ELR (cell line): ENCODE measurements around the gene RAB7B.
"Not testable (repeated sequence)": the region's sequence is repeated elsewhere in the genome, so short reads cannot be mapped to it uniquely, and the experiment has no call there.

Experiments
- DNase-seq: peaks from one replicate; pipeline ENCODE4 v3.0.0-alpha.2; 2015; ENCODE audit warnings: low read depth

Gene RAB7B, protein sequence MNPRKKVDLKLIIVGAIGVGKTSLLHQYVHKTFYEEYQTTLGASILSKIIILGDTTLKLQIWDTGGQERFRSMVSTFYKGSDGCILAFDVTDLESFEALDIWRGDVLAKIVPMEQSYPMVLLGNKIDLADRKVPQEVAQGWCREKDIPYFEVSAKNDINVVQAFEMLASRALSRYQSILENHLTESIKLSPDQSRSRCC

DNA sequence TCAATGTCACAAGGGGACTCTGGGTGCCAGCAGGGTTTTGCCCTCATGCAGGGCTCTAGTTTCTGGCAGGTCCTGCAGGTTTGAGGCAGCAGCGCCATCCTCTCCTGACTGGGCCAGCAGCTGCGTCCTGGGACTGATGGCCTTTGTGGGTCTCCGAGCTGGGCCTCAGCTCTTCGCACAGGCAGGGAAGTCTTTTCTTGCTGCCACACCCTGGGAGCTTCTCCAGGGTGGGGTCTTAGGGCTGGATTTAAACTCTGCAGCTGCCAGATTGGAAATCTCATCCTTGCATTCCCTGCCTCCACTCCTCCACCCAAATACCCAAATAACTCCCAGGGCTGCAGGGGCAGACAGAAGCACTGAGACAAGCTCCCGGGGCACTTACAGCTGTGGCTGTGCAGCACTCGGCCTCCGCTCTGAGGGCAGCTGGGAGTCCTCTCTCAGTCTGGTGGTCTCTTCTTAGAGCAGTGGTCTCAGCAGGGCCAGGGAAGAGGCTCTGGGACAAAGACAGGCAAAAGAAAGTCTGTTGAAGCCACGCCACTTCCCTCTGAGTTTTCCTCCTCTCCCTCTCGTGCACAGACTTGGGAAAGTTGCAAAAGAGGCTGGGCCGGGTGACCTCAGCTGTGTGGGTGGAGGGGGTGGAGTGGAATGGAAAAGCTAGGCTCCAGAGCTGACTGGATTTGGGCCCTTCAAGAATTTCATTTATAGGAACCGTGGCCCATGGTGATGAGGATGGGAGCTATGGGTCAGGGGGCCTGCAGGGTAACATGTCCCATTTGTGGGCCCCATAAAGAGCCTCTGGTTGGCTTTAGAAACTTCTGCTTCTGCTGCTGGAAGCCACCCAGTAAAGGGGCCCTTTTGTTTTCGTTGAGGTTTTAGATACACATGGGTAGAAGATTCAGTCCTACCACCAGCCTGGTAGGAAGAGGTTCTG is at the start of gene RAB7B:
Gene RAB7B, minus strand, starts transcription at position 525 of the 931 bp plus-strand sequence. CDS start 9,260 bp downstream, outside the sequence.
- DNase-seq: peak; percentile 77

DNA sequence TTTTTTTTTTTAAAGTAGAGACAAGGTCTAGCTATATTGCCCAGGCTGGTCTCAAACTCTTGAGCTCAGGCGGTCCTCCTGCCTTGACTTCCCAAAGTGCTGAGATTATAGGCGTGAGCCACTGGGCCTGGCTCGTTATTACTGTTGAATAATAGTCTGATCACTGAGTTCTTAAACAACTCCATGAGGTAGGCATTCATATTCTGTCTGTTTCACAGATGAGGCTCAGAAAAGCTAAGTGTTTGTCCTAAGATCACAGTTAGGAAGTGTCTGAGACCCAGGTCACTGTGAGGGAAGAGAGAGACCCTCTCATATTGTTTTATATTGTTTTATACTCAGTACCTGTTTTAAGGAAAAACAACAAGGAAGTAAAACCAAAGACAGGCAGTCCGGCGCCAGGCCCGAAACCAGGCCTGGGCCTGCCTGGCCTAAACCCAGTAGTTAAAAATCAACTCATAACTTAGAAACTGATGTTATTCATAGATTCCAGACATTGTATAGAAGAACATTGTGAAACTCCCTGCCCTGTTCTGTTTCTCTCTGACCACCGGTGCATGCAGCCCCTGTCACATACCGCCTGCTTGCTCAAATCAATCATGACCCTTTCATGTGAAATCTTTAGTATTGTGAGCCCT is 49.2 kb upstream of the RAB7B start:
- DNase-seq: not testable (repeated sequence)

DNA sequence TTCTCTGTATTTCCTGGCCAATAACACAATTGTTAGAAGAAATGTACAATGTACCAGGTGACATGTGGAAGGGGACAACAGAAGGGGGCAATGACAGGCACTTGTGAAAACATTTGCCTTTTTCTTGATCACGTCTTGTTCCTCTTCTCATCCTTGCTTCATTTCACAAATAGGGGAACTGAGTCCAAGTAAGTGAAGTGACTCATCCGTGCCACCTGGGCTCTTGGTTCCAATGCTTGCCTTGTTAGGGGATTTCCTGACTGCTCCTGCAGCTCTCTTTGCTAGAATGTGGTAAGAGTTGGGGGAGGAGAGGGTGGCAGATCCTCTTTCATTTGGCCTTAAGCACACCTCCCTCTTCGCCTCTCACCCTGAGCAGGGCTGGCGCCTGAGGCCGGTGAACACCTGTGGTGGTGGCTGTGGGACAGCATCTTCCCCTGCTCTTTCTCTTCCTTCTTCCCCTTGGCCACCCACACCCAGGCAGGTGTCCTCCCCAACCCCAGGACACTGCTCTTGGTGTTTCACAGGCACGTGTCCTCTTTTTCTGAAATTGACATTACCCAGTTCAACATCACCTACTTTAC is 47.5 kb upstream of the RAB7B start:
- no peak for DNase-seq

DNA sequence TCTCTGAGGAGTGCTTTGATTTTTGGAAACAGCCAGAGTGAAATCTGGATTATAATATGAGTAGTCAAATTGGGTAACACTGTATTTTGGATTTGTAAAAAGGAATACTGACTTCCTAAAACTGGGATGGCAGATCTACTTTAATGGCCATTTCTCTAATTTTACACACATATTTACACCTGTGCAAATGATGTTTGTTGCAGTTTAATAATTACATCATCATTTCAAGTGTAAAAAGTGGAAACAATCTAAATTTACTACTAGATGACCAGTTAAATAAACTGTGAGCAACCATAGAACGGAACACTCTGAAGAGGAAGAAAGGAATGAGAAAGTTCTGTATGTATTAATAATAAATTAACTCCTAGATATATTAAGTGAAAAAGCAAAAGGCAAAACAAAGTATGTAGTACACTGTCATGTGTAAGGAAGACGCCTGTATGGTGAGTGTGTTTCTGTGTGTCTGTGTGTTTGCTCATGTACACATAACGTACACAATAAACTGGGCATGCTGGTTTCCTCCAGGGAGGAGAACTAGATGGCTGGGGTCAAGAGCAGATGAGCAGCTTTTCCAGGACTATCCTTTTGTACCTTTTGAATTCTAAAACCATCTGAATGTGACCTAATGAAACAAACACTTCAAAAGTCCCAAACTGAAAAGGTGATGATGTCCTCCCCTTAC is 46.9 kb upstream of the RAB7B start:
- DNase-seq: no peak

DNA sequence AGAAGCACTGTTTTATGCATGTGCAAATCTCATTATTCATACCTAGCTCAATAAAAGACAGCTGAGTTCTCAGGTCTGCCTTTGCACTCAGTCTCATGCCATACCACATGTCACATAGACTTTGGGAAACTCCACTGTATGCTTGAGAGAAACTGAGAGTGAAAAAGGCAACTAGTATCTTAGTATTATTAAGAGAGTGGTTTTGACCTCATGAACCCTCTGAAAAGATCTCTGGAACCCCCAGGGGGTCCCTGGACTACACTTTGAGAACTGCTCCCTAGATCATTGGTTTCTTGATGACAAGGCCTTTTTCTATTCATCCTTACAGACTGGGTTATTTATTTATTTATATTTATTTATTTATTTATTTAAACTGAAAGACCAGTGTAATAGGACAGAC is 46.1 kb upstream of the RAB7B start:
- DNase-seq: no peak

DNA sequence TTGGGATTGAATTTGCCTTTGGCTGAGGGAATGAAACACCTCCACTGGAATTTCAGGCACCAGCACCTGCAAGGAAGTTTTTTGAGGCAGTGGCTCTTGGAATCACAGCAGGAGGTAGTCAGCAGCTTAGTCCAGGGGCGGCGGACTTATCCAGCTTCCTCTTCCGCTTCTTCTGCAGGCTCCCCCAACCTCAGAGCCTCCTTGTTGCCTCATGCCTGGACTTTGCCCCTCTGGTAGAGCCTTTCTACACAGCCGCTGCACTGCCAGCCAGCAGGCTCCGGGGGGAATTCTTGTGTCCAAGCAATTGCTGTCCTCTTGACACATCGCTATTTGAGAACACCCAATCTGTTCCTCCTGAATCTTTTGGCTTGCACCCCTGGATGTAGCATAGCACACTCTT is 45.4 kb upstream of the RAB7B start:
- no peak for DNase-seq

DNA sequence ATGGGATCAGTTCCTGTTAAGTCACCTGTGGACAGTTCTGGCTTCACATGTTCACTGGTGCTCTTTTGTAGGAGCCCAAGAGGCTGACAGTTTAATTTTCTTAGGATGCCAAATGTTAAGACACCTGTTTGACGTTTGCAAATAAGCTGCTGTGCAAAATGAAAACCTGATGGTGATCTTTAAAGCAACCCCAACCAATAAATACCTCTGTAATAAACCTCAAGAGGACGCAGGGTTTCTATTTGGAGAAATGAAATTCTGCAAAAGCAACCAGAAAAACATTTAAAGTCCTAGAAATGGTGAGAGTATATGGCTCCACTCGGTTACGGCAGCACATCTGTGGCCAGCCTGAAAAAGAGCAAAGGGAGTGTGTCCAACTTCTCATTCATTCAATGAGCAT is 44.1 kb upstream of the RAB7B start:
- DNase-seq: no peak

DNA sequence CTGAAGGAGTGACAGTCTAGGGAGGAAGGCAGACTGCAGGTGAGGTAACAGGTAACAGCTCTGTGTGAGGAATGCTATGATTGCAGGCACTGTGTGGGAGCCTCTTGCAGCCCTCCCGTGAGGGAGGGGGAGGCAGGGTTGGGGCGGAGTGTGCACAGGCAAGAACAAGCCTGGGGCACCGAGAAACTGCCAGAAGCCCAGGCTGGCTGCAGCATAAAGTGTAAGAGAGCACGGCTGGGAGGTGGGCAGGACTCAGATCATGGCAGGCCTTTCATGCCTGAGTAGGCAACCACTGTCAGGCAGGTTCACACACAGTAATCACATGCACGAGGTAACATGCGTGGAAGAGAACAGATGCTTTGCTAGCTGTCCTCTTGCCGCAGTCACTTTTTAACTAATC is 38.4 kb upstream of the RAB7B start:
- DNase-seq: no peak

DNA sequence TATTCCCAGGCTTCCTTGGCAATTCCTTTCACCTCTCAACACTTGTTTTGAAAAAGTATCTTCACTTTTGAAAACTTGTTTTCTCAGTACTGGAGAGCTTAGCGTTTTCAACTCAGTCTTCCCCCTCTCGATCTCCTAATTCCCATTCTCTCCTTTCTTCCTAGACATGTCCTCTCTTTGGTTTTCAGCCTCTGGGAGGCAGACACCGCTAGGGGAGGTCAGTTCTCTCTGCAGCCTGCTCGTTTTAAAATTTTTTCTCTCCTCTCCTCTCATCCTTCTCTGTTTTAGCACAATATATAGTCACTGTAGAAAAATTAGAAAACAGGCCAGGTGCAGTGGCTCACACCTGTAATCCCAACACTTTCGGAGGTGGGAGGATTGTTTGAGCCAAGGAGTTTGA is 37.1 kb upstream of the RAB7B start:
- DNase-seq: no peak

DNA sequence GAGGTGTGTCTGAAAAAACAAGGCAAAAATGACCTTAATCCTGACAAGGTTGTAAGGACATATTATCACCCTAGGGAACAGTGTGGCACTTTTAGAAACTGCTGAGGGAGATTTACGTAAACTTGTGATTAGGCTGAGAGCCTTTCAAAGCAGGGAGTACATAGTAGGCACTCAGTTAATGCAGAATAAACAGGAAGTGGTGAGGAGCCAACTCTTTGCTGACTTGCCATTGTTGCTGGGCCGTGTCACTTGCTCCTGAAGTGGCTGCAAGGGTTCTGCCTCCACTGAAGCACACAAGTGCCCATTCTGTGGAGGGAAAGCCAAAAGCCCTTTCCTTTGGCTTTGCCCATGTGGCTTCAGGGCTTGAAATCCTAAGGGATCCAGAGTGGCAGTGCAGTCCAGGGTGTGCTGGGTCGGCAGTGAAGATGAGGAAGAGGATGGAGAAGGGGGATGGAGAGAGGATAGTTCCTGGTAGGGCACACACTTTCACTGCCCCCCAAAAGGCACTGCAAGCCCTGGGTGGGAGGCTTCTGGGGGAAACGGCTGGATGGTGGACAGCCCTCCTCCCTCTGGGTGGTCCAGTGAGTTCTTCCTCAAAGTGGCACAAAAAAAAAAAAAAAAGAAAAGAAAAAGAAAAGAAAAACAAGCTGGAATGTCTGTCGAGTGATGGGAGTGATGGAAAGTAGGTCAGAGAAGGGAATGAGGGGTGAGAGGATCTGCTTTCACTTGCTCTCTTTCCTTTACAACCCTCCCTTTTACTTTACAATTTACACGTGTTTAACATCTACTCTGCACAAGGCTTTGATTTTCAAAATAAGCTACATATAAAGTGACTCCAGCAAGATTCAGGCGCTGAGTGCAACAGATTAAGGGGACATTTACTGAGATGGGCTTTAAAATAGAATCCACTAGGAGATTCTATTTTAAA is 36.1 kb upstream of the RAB7B start:
- DNase-seq: no peak

DNA sequence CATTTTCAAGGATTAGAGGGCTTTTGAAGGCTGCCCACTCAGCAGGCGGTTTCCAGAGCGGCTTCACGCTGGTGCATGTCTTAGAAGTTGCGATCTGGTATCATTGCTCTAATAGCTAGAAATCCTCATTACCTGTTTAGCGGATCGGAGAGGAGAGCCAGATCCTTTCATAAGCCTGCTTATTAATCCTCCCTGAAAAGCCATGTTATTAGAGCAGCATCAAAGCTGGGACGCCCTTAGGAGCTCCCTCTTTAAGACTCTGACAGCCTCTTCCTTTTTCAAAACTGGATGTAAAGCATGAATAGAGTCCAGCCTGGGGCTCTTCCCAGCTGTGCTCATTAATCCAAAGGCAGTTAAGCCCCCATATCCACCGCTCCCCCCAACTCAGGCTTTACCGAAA is 34.4 kb upstream of the RAB7B start:
- DNase-seq: no peak

DNA sequence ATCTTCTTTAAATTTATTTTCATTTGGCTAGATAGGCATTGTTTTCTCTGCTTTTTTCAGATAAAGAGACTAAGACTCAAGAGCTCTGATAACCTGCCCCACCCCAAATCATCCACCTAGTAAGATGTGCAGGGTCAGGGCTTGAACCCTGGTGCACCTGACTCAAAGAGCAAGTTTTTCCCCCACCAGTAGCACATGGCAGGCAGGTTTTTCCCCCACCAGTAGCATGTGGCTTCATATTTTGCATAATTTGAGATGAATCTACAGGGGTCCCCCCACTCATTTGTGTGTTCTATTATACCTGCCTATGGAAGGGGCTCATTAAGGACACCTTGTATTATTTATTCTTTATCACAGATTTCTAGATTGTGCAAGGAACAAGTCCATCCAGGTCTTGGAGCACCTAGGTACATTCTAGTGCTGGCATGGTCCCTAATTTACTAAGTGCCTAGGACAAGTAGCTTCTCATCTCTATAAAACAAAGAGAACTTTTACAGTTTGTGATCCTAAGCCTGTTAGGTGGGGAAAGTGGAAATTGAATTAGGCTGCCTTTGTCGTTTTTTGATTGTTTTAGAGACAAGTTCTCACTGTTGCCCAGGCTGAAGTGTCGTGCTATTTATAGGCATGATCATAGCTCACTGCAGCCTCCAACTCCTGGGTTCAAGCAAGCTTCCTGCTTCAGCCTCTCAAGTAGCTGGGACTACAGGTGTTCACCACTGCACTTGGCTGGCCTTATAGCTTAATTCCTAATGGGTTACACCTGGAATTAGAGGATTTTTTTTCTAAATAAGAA is 33.7 kb upstream of the RAB7B start:
- DNase-seq: no peak

DNA sequence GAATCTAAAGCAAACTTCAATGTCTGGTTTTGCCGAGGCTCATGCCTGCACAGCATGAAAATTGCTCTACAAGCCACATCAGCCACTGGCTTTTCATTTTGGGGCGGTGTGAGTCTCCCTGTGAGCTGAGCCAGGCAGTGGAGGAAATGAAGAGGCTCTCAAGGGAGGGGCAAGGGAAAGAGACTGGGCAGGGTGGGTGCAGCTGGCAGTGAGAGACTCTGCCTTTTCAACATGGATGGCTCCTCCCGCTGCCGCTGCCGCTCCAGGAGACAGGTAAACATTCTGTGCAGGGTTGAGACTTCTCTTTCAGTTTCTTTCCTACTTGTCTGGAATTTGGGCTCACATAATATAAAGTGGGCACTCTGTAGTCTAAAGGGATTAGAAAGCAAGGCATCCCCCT is 31.8 kb upstream of the RAB7B start:
- DNase-seq: no peak

DNA sequence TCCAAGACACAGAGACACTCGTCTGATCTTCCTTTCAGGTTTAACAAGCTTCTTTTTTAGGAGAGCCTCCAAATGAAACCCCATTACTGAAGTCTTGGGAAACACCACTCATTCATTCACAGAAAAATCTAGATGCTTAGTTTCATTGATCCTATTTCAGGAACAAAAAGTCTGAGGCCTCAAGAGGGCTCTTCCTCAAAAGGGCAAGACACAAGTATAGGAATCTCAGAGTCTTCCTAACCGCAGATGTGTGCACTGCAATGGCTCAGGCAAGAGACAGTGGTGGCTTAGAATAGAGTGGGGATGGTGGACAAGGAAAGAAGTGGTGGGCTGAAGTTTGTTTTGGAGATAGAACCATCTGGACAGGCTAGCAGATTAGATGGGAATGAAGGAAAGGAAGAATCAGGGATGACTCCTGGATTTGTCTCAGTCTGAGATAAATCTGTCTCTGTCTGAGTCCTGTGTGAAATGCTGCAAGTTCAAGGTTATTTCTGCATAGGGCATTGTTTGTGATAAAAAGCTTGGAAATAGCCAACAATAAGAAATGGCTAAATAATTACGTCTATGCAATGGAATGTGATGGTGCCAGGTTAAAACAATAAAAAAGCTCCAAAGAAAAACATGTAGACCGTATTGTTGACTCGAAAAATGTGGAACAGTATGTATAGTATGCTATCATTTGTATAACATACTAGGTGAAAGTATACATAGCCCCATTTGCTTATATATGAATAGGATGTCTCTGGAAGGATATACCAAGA is 29.4 kb upstream of the RAB7B start:
- DNase-seq: no peak

DNA sequence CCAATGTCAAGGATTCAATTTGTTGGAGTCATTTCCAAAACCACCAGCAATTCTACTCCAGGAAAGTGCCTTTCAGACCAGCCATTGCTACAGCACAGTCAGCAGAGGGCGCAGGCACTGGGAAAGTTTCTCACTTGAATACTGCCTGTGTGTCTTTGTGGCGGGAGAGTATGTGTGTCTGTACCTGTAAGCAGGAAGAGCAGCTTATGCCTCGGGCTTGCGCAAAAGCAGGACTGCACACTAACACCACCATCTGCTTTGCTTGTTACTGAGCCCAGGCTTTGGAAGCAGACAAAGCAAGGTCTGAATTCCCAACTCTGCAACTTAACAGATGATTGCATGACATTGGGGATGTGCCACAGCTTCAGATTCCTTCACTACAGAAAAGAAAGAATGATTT is 27.5 kb upstream of the RAB7B start:
- peak; percentile 76 for DNase-seq

DNA sequence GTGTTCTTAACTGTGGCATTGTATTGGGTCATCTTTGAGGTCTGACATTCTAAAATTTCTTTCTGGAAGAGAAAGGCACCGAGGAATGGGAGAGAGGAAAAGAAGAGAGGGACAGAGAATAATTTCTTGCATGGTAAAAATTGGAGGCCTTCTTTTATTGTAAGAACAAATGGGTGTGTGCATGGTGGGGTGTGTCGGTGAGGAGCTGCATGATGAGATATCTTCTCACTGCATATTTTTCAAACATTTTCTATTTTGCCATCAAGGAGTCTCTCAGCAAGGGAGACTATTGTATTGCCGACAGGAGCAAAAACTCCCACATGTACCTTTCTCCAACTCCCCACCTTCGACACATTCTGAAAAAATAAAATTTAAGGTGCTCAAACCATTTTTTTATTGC is 27.0 kb upstream of the RAB7B start:
- no peak for DNase-seq

DNA sequence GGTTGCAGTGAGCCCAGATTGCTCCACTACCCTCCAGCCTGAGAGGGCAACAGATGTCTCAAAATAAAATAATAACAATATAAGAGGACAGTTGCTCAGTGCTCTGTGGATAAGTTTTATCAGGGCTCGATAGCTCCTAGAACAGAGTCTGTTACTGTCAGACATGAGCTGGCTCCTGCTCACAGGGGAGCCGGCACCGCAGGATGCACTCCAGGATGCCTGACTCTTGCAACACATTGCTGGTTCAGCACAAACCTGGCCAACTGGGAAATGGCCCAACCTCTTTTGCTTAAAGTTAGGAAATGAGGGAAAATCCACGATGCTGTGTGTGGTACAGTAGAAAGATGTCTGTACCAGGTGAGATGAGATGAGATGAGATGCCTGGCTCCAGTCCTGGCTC is 26.3 kb upstream of the RAB7B start:
- DNase-seq: peak; percentile 58

DNA sequence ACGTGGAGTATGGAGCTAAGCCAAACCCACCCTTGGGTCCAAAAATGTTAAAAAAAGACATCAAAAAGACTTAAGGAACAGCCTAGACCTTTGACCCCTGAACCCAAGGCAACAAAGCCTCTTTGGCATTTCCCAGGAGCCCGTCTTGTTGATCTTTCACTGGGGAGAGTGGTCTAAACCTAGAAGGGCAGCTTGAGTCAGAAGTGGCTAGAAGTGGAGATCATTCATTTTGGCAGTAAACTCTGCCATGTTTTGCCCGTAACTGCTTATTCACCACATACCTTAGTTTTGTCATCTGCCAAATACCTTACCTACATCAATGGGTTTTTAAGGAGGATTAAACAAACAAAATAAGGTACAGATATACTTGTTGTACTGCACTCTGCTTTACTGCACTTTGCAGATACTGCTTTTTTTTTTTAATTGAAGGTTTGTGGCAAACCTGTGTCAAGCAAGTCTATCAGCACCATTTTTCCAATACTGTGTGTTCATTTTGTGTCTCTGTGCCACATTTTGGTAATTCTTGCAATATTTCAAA is 22.2 kb upstream of the RAB7B start:
- DNase-seq: no peak

DNA sequence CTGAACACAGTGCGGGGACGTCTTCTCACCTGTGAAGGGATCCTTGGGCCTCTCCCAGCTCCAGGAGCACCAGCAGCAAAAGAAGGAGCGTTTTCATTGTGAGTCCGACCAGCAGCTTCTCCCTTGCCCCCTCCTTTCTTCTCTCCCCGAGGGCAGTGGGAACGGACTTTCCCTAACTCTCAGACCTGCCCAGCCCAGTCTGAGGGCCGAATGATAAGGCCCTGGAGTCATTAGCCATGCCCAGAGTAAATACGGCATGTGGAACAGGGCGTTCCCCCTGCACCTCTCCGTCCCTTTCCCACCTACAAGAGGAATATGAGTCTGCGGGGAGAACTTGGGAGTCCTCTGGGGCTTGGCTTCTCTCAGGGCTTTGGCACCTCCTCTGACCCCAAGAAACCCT is 20.5 kb upstream of the RAB7B start, which contains the start of gene CTSE:
Gene CTSE, minus strand, starts transcription at position 201 of the 400 bp plus-strand sequence. Its CDS starts 104 bp downstream, at position 97.
- DNase-seq: no peak
